Glutamatergic neuron (in vitro differentiated cells): ENCODE results near the gene LRRC47. TPM values are rescaled to one million over a fixed set of nuclear protein-coding genes. Genes with fewer than 3 reads are reported as not detected.

ENCODE experiments used
- DNase-seq: peaks from one replicate; pipeline ENCODE4 v3.0.0; 2022
- H3K27ac Mint-ChIP-seq: one replicate; pipeline ENCODE4 v1.8.0; 2020; ENCODE audit warnings: mild to moderate bottlenecking, mixed read lengths, inconsistent platforms; ENCODE audit not compliant: unreplicated experiment
- H3K27me3 Mint-ChIP-seq: one replicate; pipeline ENCODE4 v1.8.0; 2020; ENCODE audit warnings: mild to moderate bottlenecking, moderate library complexity, mixed read lengths, inconsistent platforms; ENCODE audit not compliant: unreplicated experiment
- H3K36me3 Mint-ChIP-seq: one replicate; pipeline ENCODE4 v1.8.0; 2020; ENCODE audit warnings: mild to moderate bottlenecking, mixed read lengths, inconsistent platforms; ENCODE audit not compliant: unreplicated experiment
- H3K4me1 Mint-ChIP-seq: one replicate; pipeline ENCODE4 v1.8.0; 2020; ENCODE audit warnings: mild to moderate bottlenecking, low read depth, mixed read lengths, inconsistent platforms; ENCODE audit not compliant: unreplicated experiment
- H3K4me3 Mint-ChIP-seq: one replicate; pipeline ENCODE4 v1.8.0; 2020; ENCODE audit warnings: mild to moderate bottlenecking, mixed read lengths, inconsistent platforms; ENCODE audit not compliant: unreplicated experiment
- H3K9me3 Mint-ChIP-seq: one replicate; pipeline ENCODE4 v1.8.0; 2020; ENCODE audit warnings: mild to moderate bottlenecking, moderate library complexity, mixed read lengths, inconsistent platforms; ENCODE audit not compliant: unreplicated experiment
- total RNA-seq: library from RNA; stranded (reverse); fragmentation: NEBNext Ultra II Directional; extraction: Animal tissue kit (Norgen Biotek cat#: 25700); gene quantifications from one replicate; pipeline ENCODE4 v1.2.1, GENCODE V29; 2021; ENCODE audit not compliant: unreplicated experiment
- TF ChIP-seq, protein P1 (sequence below): fragments of 200-600 bp; sonication (generic); IDR thresholded peaks from one replicate; pipeline ENCODE4 v1.5.0; 2021; ENCODE audit not compliant: partially characterized antibody, unreplicated experiment

The LRRC47 gene
- total RNA-seq, 1 donor from 2014 or later: 79.7 TPM

DNA sequence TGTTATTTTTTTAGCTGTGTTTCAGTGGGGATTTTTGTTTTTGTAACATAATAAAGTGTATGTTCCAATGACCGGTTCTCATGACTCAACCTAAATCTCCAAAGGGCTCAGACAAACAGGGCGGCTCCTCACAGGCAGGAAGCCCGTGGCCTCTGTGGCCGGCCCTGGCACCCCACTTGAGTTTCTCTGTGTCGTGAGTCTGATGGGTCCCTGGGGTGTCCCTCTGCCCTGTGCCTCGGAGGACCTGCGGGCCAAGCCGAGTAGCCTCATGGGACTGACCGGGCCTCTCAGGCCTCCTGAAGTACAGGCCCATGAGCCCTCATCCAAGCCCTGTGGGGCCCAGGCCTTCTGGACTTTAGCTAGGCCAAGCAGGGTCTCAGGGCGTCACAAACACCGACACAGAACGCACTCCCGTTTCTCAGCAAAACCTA, 60.2 kb downstream of the LRRC47 start:
- peak overlapping the region; percentile 7 for H3K4me3 Mint-ChIP-seq
- H3K36me3 Mint-ChIP-seq: no peaks in the 10 kb centered on the region
- H3K27me3 Mint-ChIP-seq: peaks cover 13% of the 10 kb centered on the region
- TF ChIP-seq, protein P1, sequence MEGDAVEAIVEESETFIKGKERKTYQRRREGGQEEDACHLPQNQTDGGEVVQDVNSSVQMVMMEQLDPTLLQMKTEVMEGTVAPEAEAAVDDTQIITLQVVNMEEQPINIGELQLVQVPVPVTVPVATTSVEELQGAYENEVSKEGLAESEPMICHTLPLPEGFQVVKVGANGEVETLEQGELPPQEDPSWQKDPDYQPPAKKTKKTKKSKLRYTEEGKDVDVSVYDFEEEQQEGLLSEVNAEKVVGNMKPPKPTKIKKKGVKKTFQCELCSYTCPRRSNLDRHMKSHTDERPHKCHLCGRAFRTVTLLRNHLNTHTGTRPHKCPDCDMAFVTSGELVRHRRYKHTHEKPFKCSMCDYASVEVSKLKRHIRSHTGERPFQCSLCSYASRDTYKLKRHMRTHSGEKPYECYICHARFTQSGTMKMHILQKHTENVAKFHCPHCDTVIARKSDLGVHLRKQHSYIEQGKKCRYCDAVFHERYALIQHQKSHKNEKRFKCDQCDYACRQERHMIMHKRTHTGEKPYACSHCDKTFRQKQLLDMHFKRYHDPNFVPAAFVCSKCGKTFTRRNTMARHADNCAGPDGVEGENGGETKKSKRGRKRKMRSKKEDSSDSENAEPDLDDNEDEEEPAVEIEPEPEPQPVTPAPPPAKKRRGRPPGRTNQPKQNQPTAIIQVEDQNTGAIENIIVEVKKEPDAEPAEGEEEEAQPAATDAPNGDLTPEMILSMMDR: no peak
- peaks cover 28% of the 10 kb centered on the region for H3K4me1 Mint-ChIP-seq
- H3K9me3 Mint-ChIP-seq: peaks cover 6% of the 10 kb centered on the region
- peak overlapping the region; percentile 86 for H3K27ac Mint-ChIP-seq
- DNase-seq: no peak

DNA sequence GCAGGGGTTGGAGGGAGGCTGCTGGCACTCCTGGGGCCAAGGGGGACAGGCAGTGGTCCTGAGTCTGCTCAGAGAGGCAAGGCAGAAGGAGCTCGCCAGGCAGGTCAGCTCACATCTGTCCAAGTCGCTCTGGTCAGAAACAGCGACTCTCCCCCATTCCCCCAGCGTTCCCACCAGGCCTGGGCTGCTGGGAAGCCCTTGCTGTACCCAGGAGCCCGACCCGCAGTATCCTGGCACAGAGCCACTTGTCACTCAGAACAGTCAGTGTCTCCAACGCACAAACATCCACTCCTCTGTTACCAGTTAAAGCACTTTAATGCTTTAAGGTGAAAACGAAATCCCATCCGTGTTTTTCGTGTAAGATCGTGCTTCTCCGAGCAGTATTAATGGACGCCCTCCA, 60.6 kb downstream of the LRRC47 start:
- peak overlapping the region; percentile 25 for H3K4me3 Mint-ChIP-seq
- H3K36me3 Mint-ChIP-seq: no peaks in the 10 kb centered on the region
- TF ChIP-seq, protein P1: no peak
- no peak for DNase-seq
- H3K27ac Mint-ChIP-seq: peak overlapping the region; percentile 86
- H3K4me1 Mint-ChIP-seq: peaks cover 32% of the 10 kb centered on the region
- peaks cover 7% of the 10 kb centered on the region for H3K9me3 Mint-ChIP-seq
- H3K27me3 Mint-ChIP-seq: peaks cover 13% of the 10 kb centered on the region

DNA sequence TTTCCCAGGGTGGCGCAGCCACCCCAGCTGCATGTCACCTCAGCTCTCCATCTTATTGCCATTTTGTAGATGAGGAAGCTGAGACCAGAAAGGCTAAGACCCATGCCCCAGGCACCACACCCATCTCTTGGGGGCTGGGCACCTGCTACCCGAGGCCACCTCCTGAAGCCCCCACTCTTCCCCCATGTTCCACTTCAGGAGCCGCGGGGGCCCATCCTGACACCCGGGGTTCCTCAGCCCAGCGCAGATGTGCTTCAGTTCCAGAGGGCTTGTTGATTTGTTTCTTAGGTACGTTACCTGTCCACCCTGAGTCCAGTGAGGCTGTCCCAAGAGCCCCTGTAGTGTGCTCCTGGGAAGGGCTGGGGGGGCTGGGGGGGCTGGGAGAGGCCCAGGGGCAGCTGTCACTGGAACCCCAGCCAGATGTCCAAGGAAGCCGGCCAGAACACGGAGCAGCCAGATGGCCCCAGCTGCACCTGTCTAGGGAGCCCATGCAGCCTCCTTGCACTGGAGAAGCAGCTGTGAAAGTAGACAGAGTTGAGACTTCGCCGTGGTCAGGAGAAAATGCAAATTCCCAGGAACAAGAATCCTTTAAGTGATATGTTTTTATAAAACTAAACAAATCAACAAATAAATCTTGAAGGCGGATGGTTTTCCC, 61.1 kb downstream of the LRRC47 start:
- Mint-ChIP-seq H3K4me1 (peaks cover 32% of the 10 kb centered on the region), H3K9me3 (peaks cover 7% of the 10 kb centered on the region), H3K4me3 (peak overlapping the region; percentile 25), H3K27ac (peak overlapping the region; percentile 86), H3K27me3 (peaks cover 13% of the 10 kb centered on the region), H3K36me3 (no peaks in the 10 kb centered on the region)
- DNase-seq: peak; percentile 60
- TF ChIP-seq, protein P1: no peak

DNA sequence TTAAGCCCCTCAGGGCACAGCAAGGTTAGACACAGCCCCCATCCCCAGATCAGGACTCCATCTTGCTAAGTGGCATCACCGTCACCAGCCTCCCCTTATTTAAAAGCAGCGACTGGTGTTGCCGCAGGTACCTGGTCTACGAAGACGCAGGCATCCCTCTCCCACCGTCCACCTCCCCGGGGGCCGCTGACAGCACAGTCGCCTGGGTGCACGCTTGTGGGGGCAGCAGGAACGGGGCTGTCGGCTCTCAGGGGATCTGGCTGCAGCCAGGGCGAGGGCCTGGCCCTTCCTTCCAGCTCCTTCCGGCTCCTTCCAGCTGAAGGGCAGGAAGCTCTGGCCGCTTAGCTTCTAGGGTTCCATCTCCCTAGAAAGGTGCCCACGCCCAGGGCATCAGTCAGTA, 61.7 kb downstream of the LRRC47 start:
- Mint-ChIP-seq H3K4me1 (peaks cover 32% of the 10 kb centered on the region), H3K27ac (no peak overlapping the region), H3K36me3 (no peaks in the 10 kb centered on the region), H3K27me3 (peaks cover 13% of the 10 kb centered on the region), H3K9me3 (peaks cover 7% of the 10 kb centered on the region), H3K4me3 (no peak overlapping the region)
- no peak for DNase-seq
- TF ChIP-seq, protein P1: no peak

DNA sequence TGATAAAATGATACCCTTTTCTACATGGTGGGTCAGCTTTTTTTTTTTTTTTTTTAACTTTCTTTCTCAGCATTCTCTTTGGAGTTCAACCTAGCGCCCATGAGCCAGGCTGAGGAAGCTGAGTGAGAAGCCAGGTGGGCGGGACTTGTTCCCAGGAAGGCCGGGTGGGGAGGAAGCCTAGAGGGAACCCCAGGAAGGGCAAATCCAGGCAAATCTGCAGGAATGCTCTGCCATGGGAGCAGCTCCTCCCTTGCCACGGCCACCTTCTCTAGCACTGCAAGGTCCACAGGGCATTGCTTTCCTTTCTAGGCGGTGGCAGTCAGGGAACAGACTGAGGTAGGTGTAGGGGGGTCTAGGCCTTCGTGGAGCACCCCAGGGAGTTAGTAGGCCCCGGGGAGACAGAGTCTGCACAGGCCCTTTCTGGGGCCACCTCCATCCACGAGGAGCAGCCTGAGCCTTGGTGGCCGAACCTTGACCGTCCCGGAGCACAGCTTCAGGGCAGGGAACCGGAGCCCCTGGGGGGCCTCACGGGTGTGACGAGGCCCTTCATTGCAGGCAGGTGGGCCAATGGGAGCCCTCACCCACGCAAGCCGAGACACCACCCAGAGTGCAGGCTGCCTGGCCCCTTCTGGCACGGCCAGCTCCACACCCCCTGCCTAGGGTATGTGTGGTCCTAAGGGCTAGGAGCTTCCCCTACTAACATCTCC, 62.3 kb downstream of the LRRC47 start:
- H3K4me3 Mint-ChIP-seq: no peak overlapping the region
- H3K4me1 Mint-ChIP-seq: peaks cover 34% of the 10 kb centered on the region
- TF ChIP-seq, protein P1: no peak
- no peak for DNase-seq
- H3K36me3 Mint-ChIP-seq: no peaks in the 10 kb centered on the region
- peak overlapping the region; percentile 48 for H3K27ac Mint-ChIP-seq
- peaks cover 15% of the 10 kb centered on the region for H3K27me3 Mint-ChIP-seq
- peaks cover 7% of the 10 kb centered on the region for H3K9me3 Mint-ChIP-seq
